CD4-positive, CD25-positive, alpha-beta regulatory T cell (primary cell): ENCODE data around the gene ANXA3. TPM values are rescaled to one million over a fixed set of nuclear protein-coding genes. Genes with fewer than 3 reads are reported as not detected.
"Not testable (repeated sequence)": the region's sequence is repeated elsewhere in the genome, so short reads cannot be mapped to it uniquely, and the experiment has no call there.

Source experiments
- ATAC-seq, 2 donors: fragments of 150-1000 bp; cut with Tn5 transposase; one replicate each; pipeline ENCODE4 v1.10.0; 2021; ENCODE audit warnings: low read depth in 2 of 2, moderate number of reproducible peaks in 2 of 2, moderate library complexity in 1 of 2
- DNase-seq, 3 donors: peaks; one replicate each; pipeline versions ENCODE4 v3.0.0 to v3.0.0-alpha.2; 2012 to 2022; ENCODE audit warnings: mixed read lengths in 1 of 3
- H3K27ac ChIP-seq: one replicate; pipeline ENCODE4 v1.7.0; 2013; ENCODE audit warnings: mild to moderate bottlenecking, low read length; ENCODE audit not compliant: insufficient read depth, poor library complexity, severe bottlenecking
- H3K27me3 ChIP-seq: one replicate; pipeline ENCODE4 v1.7.0; 2013; ENCODE audit warnings: low read length; ENCODE audit not compliant: control insufficient read depth, insufficient read depth
- H3K36me3 ChIP-seq: one replicate; pipeline ENCODE4 v1.7.0; 2013; ENCODE audit warnings: mild to moderate bottlenecking, low read length, moderate library complexity; ENCODE audit not compliant: control insufficient read depth, insufficient read depth
- H3K4me1 ChIP-seq: 2 replicates; pipeline ENCODE4 v1.7.0; 2013; ENCODE audit warnings: mild to moderate bottlenecking, low read length; ENCODE audit not compliant: insufficient read depth, control insufficient read depth, poor library complexity, severe bottlenecking
- H3K4me3 ChIP-seq: one replicate; pipeline ENCODE4 v1.7.0; 2013; ENCODE audit warnings: low read depth, mild to moderate bottlenecking, low read length, moderate library complexity
- H3K9me3 ChIP-seq, 2 experiments: 1 replicate in 1 of 2; 2 replicates in 1 of 2; pipeline ENCODE4 v1.7.0; 2013; ENCODE audit warnings: low read length in 2 of 2, mild to moderate bottlenecking in 1 of 2, moderate library complexity in 1 of 2; ENCODE audit not compliant: control insufficient read depth in 2 of 2
- H3K27ac Mint-ChIP-seq, 3 donors: one replicate each; pipeline ENCODE4 v1.8.0; 2020 to 2022; ENCODE audit warnings: mild to moderate bottlenecking in 3 of 3, mixed read lengths in 3 of 3, moderate library complexity in 2 of 3
- H3K27me3 Mint-ChIP-seq: one replicate; pipeline ENCODE4 v1.8.0; 2022; ENCODE audit warnings: mild to moderate bottlenecking, mixed read lengths
- H3K36me3 Mint-ChIP-seq: one replicate; pipeline ENCODE4 v1.8.0; 2020; ENCODE audit warnings: mixed read lengths
- H3K4me1 Mint-ChIP-seq, 4 donors: one replicate each; pipeline ENCODE4 v1.8.0; 2020 to 2022; ENCODE audit warnings: mixed read lengths in 4 of 4, mild to moderate bottlenecking in 1 of 4
- H3K4me3 Mint-ChIP-seq, 4 donors: one replicate each; pipeline ENCODE4 v1.8.0; 2020 to 2022; ENCODE audit warnings: mild to moderate bottlenecking in 4 of 4, mixed read lengths in 4 of 4, moderate library complexity in 3 of 4
- H3K9me3 Mint-ChIP-seq, 7 donors: one replicate each; pipeline ENCODE4 v1.8.0; 2020 to 2022; ENCODE audit warnings: mixed read lengths in 7 of 7, mild to moderate bottlenecking in 3 of 7, moderate library complexity in 2 of 7
- polyA plus RNA-seq, 4 donors: library from polyadenylated mRNA; unstranded; fragments of 300-500 nt; fragmentation: Illumina TruSeq; gene quantifications; one replicate each; pipeline ENCODE4 v1.2.3, GENCODE V29; 2021
- total RNA-seq: library from RNA; stranded (reverse); gene quantifications from one replicate; pipeline ENCODE4 v1.2.3, GENCODE V29; 2022

ANXA3 gene
- not detected for total RNA-seq
- polyA plus RNA-seq = not detected

- H3K4me3 Mint-ChIP-seq = peak within 1 kb of the TSS in 2 of 4 donors; percentile 60 to 63
- H3K36me3 Mint-ChIP-seq = no peaks in the 10 kb centered on the region
- peak in 1 of 3 donors; percentile 13 for DNase-seq
- Histone ChIP-seq H3K36me3 (no peaks in the 10 kb centered on the region), H3K4me1 (no peaks in the 10 kb centered on the region), H3K4me3 (no peak within 1 kb of the TSS), H3K27me3 (peaks cover 30% of the 10 kb centered on the region), H3K27ac (no peak within 1 kb of the TSS), H3K9me3 (no peaks in the 10 kb centered on the region)
- peaks cover 0 to 6% (median 4%) of the 10 kb centered on the region in 4 donors for H3K4me1 Mint-ChIP-seq
- no peak within 1 kb of the TSS for H3K27ac Mint-ChIP-seq
- no peak for ATAC-seq
- H3K27me3 Mint-ChIP-seq = peaks cover 52% of the 10 kb centered on the region
- peaks cover 0 to 4% (median 0%) of the 10 kb centered on the region in 7 donors for H3K9me3 Mint-ChIP-seq
These were observed at the start of gene ANXA3 for GRCh38 chr4:78551420-78552351. TSS of gene ANXA3 (plus strand) at chr4:78551770. CDS start at chr4:78554474, 2,704 bp downstream.

GRCh38 chr4:78506260-78506659 lies 45.3 kb upstream of the ANXA3 start:
- H3K9me3 Mint-ChIP-seq, H3K9me3 ChIP-seq, H3K4me3 ChIP-seq, H3K36me3 ChIP-seq, H3K27me3 ChIP-seq, H3K27ac Mint-ChIP-seq, ATAC-seq, H3K36me3 Mint-ChIP-seq, H3K4me1 ChIP-seq, DNase-seq, H3K4me3 Mint-ChIP-seq, H3K27ac ChIP-seq, H3K4me1 Mint-ChIP-seq: not testable (repeated sequence)
- peaks cover 11% of the 10 kb centered on the region for H3K27me3 Mint-ChIP-seq

- Mint-ChIP-seq H3K9me3 (no peaks in the 10 kb centered on the region), H3K36me3 (no peaks in the 10 kb centered on the region), H3K27ac (no peak overlapping the region), H3K4me3 (no peak overlapping the region), H3K4me1 (no peaks in the 10 kb centered on the region), H3K27me3 (peaks cover 6% of the 10 kb centered on the region)
- Histone ChIP-seq H3K27me3 (no peaks in the 10 kb centered on the region), H3K4me1 (no peaks in the 10 kb centered on the region), H3K36me3 (no peaks in the 10 kb centered on the region), H3K4me3 (no peak overlapping the region), H3K27ac (no peak overlapping the region), H3K9me3 (no peaks in the 10 kb centered on the region)
- no peak for DNase-seq
- no peak for ATAC-seq
These were observed 42.5 kb upstream of the ANXA3 start for GRCh38 chr4:78509043-78509442.

GRCh38 chr4:78510108-78510507 lies 41.5 kb upstream of the ANXA3 start:
- H3K9me3 ChIP-seq = no peaks in the 10 kb centered on the region
- Mint-ChIP-seq H3K4me1 (no peaks in the 10 kb centered on the region), H3K9me3 (no peaks in the 10 kb centered on the region), H3K27ac (no peak overlapping the region), H3K27me3 (peaks cover 5% of the 10 kb centered on the region), H3K4me3 (no peak overlapping the region), H3K36me3 (no peaks in the 10 kb centered on the region)
- H3K4me1 ChIP-seq = no peaks in the 10 kb centered on the region
- H3K4me3 ChIP-seq = no peak overlapping the region
- DNase-seq = no peak
- no peaks in the 10 kb centered on the region for H3K27me3 ChIP-seq
- no peaks in the 10 kb centered on the region for H3K36me3 ChIP-seq
- no peak for ATAC-seq
- H3K27ac ChIP-seq = no peak overlapping the region

GRCh38 chr4:78510681-78511080 lies 40.9 kb upstream of the ANXA3 start:
- no peaks in the 10 kb centered on the region for H3K4me1 Mint-ChIP-seq
- no peak for DNase-seq
- ATAC-seq = no peak
- peaks cover 6% of the 10 kb centered on the region for H3K27me3 Mint-ChIP-seq
- Histone ChIP-seq H3K36me3 (no peaks in the 10 kb centered on the region), H3K27ac (no peak overlapping the region), H3K9me3 (no peaks in the 10 kb centered on the region), H3K4me3 (no peak overlapping the region), H3K4me1 (no peaks in the 10 kb centered on the region), H3K27me3 (no peaks in the 10 kb centered on the region)
- no peaks in the 10 kb centered on the region for H3K9me3 Mint-ChIP-seq
- H3K27ac Mint-ChIP-seq = no peak overlapping the region
- H3K4me3 Mint-ChIP-seq = no peak overlapping the region
- H3K36me3 Mint-ChIP-seq = no peaks in the 10 kb centered on the region

- Histone ChIP-seq H3K27me3 (no peaks in the 10 kb centered on the region), H3K36me3 (no peaks in the 10 kb centered on the region), H3K9me3 (no peaks in the 10 kb centered on the region), H3K4me1 (no peaks in the 10 kb centered on the region), H3K27ac (no peak overlapping the region), H3K4me3 (no peak overlapping the region)
- Mint-ChIP-seq H3K36me3 (no peaks in the 10 kb centered on the region), H3K27me3 (peaks cover 7% of the 10 kb centered on the region), H3K9me3 (no peaks in the 10 kb centered on the region), H3K4me3 (no peak overlapping the region), H3K4me1 (no peaks in the 10 kb centered on the region), H3K27ac (no peak overlapping the region)
- DNase-seq (no peak), ATAC-seq (no peak)
These were observed 39.1 kb upstream of the ANXA3 start for GRCh38 chr4:78512357-78512920.

GRCh38 chr4:78513411-78513975 lies 38.1 kb upstream of the ANXA3 start:
- Histone ChIP-seq H3K4me1 (no peaks in the 10 kb centered on the region), H3K36me3 (no peaks in the 10 kb centered on the region), H3K27me3 (no peaks in the 10 kb centered on the region), H3K27ac (no peak overlapping the region), H3K4me3 (no peak overlapping the region), H3K9me3 (no peaks in the 10 kb centered on the region)
- ATAC-seq = no peak
- Mint-ChIP-seq H3K9me3 (no peaks in the 10 kb centered on the region), H3K4me1 (no peaks in the 10 kb centered on the region), H3K27ac (no peak overlapping the region), H3K27me3 (peaks cover 7% of the 10 kb centered on the region), H3K4me3 (no peak overlapping the region), H3K36me3 (no peaks in the 10 kb centered on the region)
- no peak for DNase-seq
